ENCODE results near the gene LY9.

LY9 gene

DNA sequence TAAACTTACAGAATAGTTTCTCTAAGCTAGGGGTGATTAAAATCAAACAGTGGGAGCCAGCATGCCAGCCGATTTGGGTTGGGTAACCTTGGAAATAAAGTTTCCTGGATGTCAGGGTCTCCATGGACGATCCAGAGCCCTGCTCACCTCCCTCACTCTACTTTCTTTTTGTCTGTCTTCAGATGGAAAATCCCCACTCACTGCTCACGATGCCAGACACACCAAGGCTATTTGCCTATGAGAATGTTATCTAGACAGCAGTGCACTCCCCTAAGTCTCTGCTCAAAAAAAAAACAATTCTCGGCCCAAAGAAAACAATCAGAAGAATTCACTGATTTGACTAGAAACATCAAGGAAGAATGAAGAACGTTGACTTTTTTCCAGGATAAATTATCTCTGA lies 43.0 kb upstream of the LY9 start:
- no peaks in the 10 kb centered on the region for H3K27me3 ChIP-seq (ENCODE audit: insufficient read depth, insufficient read length)
- H3K36me3 ChIP-seq (ENCODE audit: insufficient read depth, insufficient read length, low read length) = no peaks in the 10 kb centered on the region
- no peaks in the 10 kb centered on the region for H3K9me3 ChIP-seq (ENCODE audit: insufficient read depth, low read length)
- no peak for DNase-seq (ENCODE audit: low read depth, low spot score)
- no peak overlapping the region for H3K4me3 ChIP-seq (ENCODE audit: insufficient read length, low read depth)
- no peak overlapping the region for H3K9ac ChIP-seq (ENCODE audit: insufficient read length, low read depth)
- H3K4me1 ChIP-seq (ENCODE audit: insufficient read depth, insufficient read length) = no peaks in the 10 kb centered on the region
- TF ChIP-seq YY1 (IDR thresholded peaks at IDR 0.05; ENCODE audit: insufficient read depth, insufficient read length) (no peak), SUZ12 (IDR thresholded peaks at IDR 0.05; ENCODE audit: extremely low read depth, insufficient read depth, insufficient read length) (no peak), ZNF274 (IDR thresholded peaks at IDR 0.05; ENCODE audit: low read depth, low read length) (no peak)

DNA sequence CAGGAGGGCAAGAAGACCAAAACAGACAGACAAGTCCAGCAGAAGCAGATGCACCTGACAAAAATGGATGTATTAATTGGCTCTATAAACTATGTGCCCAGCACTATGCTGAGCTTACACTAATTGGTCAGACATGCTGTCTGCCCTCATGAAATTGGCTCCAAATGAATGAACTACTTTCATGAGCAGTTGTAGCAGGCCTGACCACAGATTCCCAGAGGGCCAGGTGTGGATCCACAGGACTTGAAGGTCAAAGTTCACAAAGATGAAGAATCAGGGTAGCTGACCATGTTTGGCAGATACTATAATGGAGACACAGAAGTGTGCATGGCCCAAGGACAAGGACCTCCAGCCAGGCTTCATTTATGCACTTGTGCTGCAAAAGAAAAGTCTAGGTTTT lies 42.4 kb upstream of the LY9 start:
- H3K4me3 ChIP-seq (ENCODE audit: insufficient read length, low read depth) = no peak overlapping the region
- H3K27me3 ChIP-seq (ENCODE audit: insufficient read depth, insufficient read length) = no peaks in the 10 kb centered on the region
- DNase-seq (ENCODE audit: low read depth, low spot score) = no peak
- TF ChIP-seq SUZ12 (IDR thresholded peaks at IDR 0.05; ENCODE audit: extremely low read depth, insufficient read depth, insufficient read length) (no peak), ZNF274 (IDR thresholded peaks at IDR 0.05; ENCODE audit: low read depth, low read length) (no peak), YY1 (IDR thresholded peaks at IDR 0.05; ENCODE audit: insufficient read depth, insufficient read length) (no peak)
- H3K4me1 ChIP-seq (ENCODE audit: insufficient read depth, insufficient read length) = no peaks in the 10 kb centered on the region
- H3K36me3 ChIP-seq (ENCODE audit: insufficient read depth, insufficient read length, low read length) = no peaks in the 10 kb centered on the region
- H3K9me3 ChIP-seq (ENCODE audit: insufficient read depth, low read length) = no peaks in the 10 kb centered on the region
- no peak overlapping the region for H3K9ac ChIP-seq (ENCODE audit: insufficient read length, low read depth)

DNA sequence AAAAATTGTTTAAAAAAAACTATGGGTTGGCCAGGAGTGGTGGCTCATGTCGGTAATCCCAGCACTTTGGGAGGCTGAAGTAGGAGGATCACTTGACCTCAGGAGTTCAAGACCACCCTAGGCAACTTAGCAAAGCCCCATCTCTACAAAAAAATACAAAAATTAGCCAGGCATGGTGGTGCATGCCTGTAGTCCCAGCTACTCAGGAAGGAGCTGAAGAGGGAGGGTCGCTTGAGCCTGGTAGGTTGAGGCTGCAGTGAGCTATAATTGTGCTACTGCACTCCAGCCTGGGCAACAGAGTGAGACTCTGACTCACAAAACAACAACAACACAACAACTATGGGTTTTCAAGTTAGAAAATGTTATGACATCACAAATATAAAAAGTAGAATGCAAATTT lies 40.5 kb upstream of the LY9 start:
- Histone ChIP-seq H3K4me3 (ENCODE audit: insufficient read length, low read depth) (no peak overlapping the region), H3K9ac (ENCODE audit: insufficient read length, low read depth) (no peak overlapping the region), H3K4me1 (ENCODE audit: insufficient read depth, insufficient read length) (no peaks in the 10 kb centered on the region), H3K9me3 (ENCODE audit: insufficient read depth, low read length) (no peaks in the 10 kb centered on the region), H3K27me3 (ENCODE audit: insufficient read depth, insufficient read length) (no peaks in the 10 kb centered on the region), H3K36me3 (ENCODE audit: insufficient read depth, insufficient read length, low read length) (no peaks in the 10 kb centered on the region)
- DNase-seq (ENCODE audit: low read depth, low spot score) = no peak
- TF ChIP-seq YY1 (IDR thresholded peaks at IDR 0.05; ENCODE audit: insufficient read depth, insufficient read length) = no peak
- no peak for TF ChIP-seq ZNF274 (IDR thresholded peaks at IDR 0.05; ENCODE audit: low read depth, low read length)
- TF ChIP-seq SUZ12 (IDR thresholded peaks at IDR 0.05; ENCODE audit: extremely low read depth, insufficient read depth, insufficient read length) = no peak

DNA sequence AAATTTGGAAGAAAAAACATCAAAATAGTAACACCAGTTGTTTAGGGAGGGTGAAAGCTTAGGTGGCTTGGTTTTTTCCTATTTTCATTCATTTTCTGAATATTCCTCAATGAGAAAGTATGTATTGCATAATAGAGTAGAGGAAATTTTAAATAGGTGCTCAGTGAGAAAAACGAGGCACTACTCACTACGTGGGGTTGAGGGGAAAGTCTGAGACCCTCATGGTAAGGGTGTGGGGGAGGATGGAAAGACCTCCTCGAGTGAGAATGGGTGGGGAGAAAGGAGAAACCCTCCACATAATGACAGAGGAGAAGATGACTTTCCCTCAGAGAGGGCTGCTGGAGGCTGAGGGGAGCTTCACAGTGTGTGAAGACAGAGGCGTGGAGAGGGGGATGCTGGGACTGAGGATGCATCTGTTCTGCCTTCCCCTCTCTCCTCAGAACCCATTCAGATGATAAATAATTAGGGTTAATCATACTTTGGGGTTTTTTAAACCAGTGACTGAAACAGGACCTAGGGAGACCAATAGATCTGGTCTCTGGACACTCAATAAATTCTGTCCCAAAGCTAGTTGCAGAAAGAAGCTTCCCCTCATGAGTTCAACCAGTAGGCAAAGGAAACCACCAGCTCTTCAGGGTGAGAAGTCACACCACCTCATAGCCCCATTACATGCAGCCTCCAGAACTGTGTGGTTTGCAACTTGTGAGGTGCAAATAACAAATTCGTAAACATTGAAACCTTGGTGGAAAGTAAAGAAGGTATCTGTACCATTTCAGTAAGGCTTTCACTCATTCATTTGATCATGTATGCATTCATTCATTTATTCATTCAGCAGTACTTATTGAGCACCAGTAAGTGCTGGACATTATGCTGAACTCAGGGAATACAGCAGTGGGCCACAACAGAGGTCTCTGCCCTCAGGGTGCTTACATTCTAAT lies 39.8 kb upstream of the LY9 start:
- Histone ChIP-seq H3K9me3 (ENCODE audit: insufficient read depth, low read length) (no peaks in the 10 kb centered on the region), H3K36me3 (ENCODE audit: insufficient read depth, insufficient read length, low read length) (no peaks in the 10 kb centered on the region), H3K27me3 (ENCODE audit: insufficient read depth, insufficient read length) (no peaks in the 10 kb centered on the region), H3K4me3 (ENCODE audit: insufficient read length, low read depth) (no peak overlapping the region), H3K9ac (ENCODE audit: insufficient read length, low read depth) (no peak overlapping the region), H3K4me1 (ENCODE audit: insufficient read depth, insufficient read length) (no peaks in the 10 kb centered on the region)
- no peak for TF ChIP-seq ZNF274 (IDR thresholded peaks at IDR 0.05; ENCODE audit: low read depth, low read length)
- no peak for TF ChIP-seq SUZ12 (IDR thresholded peaks at IDR 0.05; ENCODE audit: extremely low read depth, insufficient read depth, insufficient read length)
- no peak for TF ChIP-seq YY1 (IDR thresholded peaks at IDR 0.05; ENCODE audit: insufficient read depth, insufficient read length)
- no peak for DNase-seq (ENCODE audit: low read depth, low spot score)

DNA sequence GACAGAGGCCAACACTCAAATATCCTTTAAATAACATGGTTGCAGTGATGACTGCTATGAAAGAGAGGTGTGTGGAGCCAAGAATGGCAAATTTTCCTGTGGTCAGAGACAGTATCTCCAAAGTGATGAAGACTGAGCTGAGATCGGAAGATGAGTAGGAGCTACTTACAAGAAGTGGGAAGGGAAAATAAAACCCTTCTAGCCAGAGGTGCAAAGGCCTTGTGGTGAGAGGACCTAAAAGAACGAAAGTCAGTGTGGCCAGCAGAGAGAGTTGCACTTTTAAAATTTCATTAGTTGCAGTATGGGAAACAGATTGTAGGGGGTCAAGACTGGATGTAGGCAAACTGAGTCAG lies 39.1 kb upstream of the LY9 start:
- Histone ChIP-seq H3K4me1 (ENCODE audit: insufficient read depth, insufficient read length) (no peaks in the 10 kb centered on the region), H3K36me3 (ENCODE audit: insufficient read depth, insufficient read length, low read length) (no peaks in the 10 kb centered on the region), H3K9me3 (ENCODE audit: insufficient read depth, low read length) (no peaks in the 10 kb centered on the region), H3K27me3 (ENCODE audit: insufficient read depth, insufficient read length) (no peaks in the 10 kb centered on the region), H3K9ac (ENCODE audit: insufficient read length, low read depth) (no peak overlapping the region), H3K4me3 (ENCODE audit: insufficient read length, low read depth) (no peak overlapping the region)
- TF ChIP-seq ZNF274 (IDR thresholded peaks at IDR 0.05; ENCODE audit: low read depth, low read length) = no peak
- TF ChIP-seq SUZ12 (IDR thresholded peaks at IDR 0.05; ENCODE audit: extremely low read depth, insufficient read depth, insufficient read length) = no peak
- TF ChIP-seq YY1 (IDR thresholded peaks at IDR 0.05; ENCODE audit: insufficient read depth, insufficient read length) = no peak
- no peak for DNase-seq (ENCODE audit: low read depth, low spot score)

DNA sequence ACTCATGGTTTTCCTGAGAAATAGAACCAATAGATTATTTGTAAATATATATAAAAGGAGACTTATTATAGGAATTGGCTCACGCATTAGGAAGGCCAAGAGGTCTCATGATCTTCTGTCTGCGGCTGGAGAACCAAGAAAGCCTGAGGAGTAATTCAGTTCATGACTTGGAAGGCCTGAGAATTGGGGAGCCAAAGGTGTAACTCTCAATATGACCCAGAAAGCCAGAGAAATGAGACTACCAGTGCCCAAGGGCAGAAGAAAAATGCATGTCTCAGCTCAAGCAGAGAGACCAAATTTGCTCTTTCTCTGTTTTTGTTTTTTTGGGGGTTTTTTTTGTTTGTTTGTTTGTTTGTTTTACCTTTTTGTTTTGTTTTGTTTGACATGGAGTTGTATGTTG lies 37.5 kb upstream of the LY9 start:
- no peaks in the 10 kb centered on the region for H3K9me3 ChIP-seq (ENCODE audit: insufficient read depth, low read length)
- H3K27me3 ChIP-seq (ENCODE audit: insufficient read depth, insufficient read length) = no peaks in the 10 kb centered on the region
- no peak overlapping the region for H3K4me3 ChIP-seq (ENCODE audit: insufficient read length, low read depth)
- H3K4me1 ChIP-seq (ENCODE audit: insufficient read depth, insufficient read length) = no peaks in the 10 kb centered on the region
- no peaks in the 10 kb centered on the region for H3K36me3 ChIP-seq (ENCODE audit: insufficient read depth, insufficient read length, low read length)
- no peak overlapping the region for H3K9ac ChIP-seq (ENCODE audit: insufficient read length, low read depth)
- no peak for DNase-seq (ENCODE audit: low read depth, low spot score)
- TF ChIP-seq SUZ12 (IDR thresholded peaks at IDR 0.05; ENCODE audit: extremely low read depth, insufficient read depth, insufficient read length) (no peak), YY1 (IDR thresholded peaks at IDR 0.05; ENCODE audit: insufficient read depth, insufficient read length) (no peak), ZNF274 (IDR thresholded peaks at IDR 0.05; ENCODE audit: low read depth, low read length) (no peak)

DNA sequence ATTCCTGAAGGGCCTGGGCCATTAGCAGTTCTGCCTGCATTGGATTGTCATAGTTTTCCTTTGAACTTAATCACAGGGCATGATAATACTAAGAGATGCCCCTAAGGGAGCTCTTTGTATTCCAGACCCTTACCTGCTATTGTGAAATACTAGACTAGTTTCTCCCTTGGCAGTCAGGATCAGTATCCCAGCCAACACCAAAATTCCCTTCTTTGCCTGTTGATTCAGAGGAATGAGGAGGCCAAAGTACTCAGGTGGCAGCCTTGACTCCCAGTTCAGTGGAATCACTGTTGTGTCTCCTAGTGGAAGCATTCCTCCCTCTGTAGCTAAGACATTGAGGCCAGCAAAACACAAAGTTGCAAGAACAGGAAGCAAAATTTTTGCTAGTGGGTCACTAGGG lies 36.2 kb upstream of the LY9 start:
- H3K27me3 ChIP-seq (ENCODE audit: insufficient read depth, insufficient read length) = no peaks in the 10 kb centered on the region
- no peak overlapping the region for H3K9ac ChIP-seq (ENCODE audit: insufficient read length, low read depth)
- H3K9me3 ChIP-seq (ENCODE audit: insufficient read depth, low read length) = no peaks in the 10 kb centered on the region
- no peaks in the 10 kb centered on the region for H3K36me3 ChIP-seq (ENCODE audit: insufficient read depth, insufficient read length, low read length)
- H3K4me1 ChIP-seq (ENCODE audit: insufficient read depth, insufficient read length) = no peaks in the 10 kb centered on the region
- no peak for DNase-seq (ENCODE audit: low read depth, low spot score)
- no peak overlapping the region for H3K4me3 ChIP-seq (ENCODE audit: insufficient read length, low read depth)
- no peak for TF ChIP-seq YY1 (IDR thresholded peaks at IDR 0.05; ENCODE audit: insufficient read depth, insufficient read length)
- TF ChIP-seq ZNF274 (IDR thresholded peaks at IDR 0.05; ENCODE audit: low read depth, low read length) = no peak
- no peak for TF ChIP-seq SUZ12 (IDR thresholded peaks at IDR 0.05; ENCODE audit: extremely low read depth, insufficient read depth, insufficient read length)

Measured in NT2/D1 (cell line).